ENCODE results near the gene FBXO47.

- TF ChIP-seq USF2 (IDR thresholded peaks at IDR 0.05; ENCODE audit: low read depth, low read length) (no peak), CTCF (conservative IDR thresholded peaks at IDR 0.05; ENCODE audit: low read depth, low read length) (no peak), ELK1 (IDR thresholded peaks at IDR 0.05; ENCODE audit: borderline replicate concordance, low read depth, low read length) (no peak), POLR2A (IDR thresholded peaks at IDR 0.05; ENCODE audit: low read depth, low read length) (no peak), MXI1 (IDR thresholded peaks at IDR 0.05; ENCODE audit: borderline replicate concordance, low read depth, low read length) (no peak), FOS (IDR thresholded peaks at IDR 0.05; ENCODE audit: low read depth, low read length) (no peak)
Measured at GRCh38 chr17:38939987-38940386, 27.2 kb downstream of the FBXO47 start.
